ENCODE data around the gene LACTB. TPM values are rescaled to one million over a fixed set of nuclear protein-coding genes. Genes with fewer than 3 reads are reported as not detected.

The LACTB gene
- polyA plus RNA-seq, 1 donor from 2014 or later = 24.3 TPM

DNA sequence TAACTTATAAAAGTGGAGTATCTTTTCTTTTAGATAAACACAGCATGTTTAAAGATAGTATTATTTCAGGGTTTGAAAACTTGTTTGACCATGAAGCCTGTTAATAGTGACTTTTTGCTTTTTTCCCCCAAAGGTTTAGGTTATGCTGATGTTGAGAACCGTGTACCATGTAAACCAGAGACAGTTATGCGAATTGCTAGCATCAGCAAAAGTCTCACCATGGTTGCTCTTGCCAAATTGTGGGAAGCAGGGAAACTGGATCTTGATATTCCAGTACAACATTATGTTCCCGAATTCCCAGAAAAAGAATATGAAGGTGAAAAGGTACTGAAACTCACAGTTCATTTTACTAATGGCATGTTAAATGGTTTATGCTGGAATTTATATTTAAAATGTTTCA is 5.1 kb downstream of the LACTB start:
- Histone ChIP-seq H3K36me3 (ENCODE audit: insufficient read depth, low read length) (peaks cover 4% of the 10 kb centered on the region), H3K9me3 (ENCODE audit: low read length) (no peaks in the 10 kb centered on the region), H3K27me3 (ENCODE audit: insufficient read depth, low read depth, low read length) (no peaks in the 10 kb centered on the region), H3K4me3 (ENCODE audit: low read length) (no peak overlapping the region), H3K27ac (ENCODE audit: low read length) (no peak overlapping the region), H3K9me2 (ENCODE audit: insufficient read depth, low read length) (no peaks in the 10 kb centered on the region), H3K4me2 (ENCODE audit: low read length) (no peak overlapping the region), H3K79me2 (replicated peaks; ENCODE audit: insufficient read depth, low read length) (no peaks in the 10 kb centered on the region), H3K9ac (ENCODE audit: low read length) (no peak overlapping the region), H4K20me1 (ENCODE audit: insufficient read depth) (no peaks in the 10 kb centered on the region), H2AFZ (ENCODE audit: low read depth, low read length) (no peak overlapping the region), H3F3A (ENCODE audit: insufficient read depth, low read length, poor library complexity, severe bottlenecking) (no peaks in the 10 kb centered on the region)
- no peak for TF ChIP-seq TAF1 (IDR thresholded peaks at IDR 0.05; ENCODE audit: low read depth)
- TF ChIP-seq REST (IDR thresholded peaks at IDR 0.05; ENCODE audit: borderline replicate concordance) = no peak
- TF ChIP-seq POLR2AphosphoS5 (IDR thresholded peaks at IDR 0.05) = no peak
- no peak for TF ChIP-seq EP300 (conservative IDR thresholded peaks at IDR 0.05; ENCODE audit: poor library complexity, severe bottlenecking)
- TF ChIP-seq CTCF (IDR thresholded peaks at IDR 0.05; ENCODE audit: poor library complexity, severe bottlenecking) = no peak
- no peak for TF ChIP-seq SMC3 (conservative IDR thresholded peaks at IDR 0.05; ENCODE audit: poor library complexity)
- TF ChIP-seq EZH2 (IDR thresholded peaks at IDR 0.05; ENCODE audit: borderline replicate concordance, insufficient read depth, low read length, poor library complexity, severe bottlenecking) = no peak
- TF ChIP-seq RAD21 (conservative IDR thresholded peaks at IDR 0.05) = no peak
- no peak for TF ChIP-seq MXI1 (conservative IDR thresholded peaks at IDR 0.05; ENCODE audit: poor library complexity, severe bottlenecking)

- H4K20me1 ChIP-seq (ENCODE audit: insufficient read depth) = no peaks in the 10 kb centered on the region
- H3K9ac ChIP-seq (ENCODE audit: low read length) = no peak overlapping the region
- no peak overlapping the region for H2AFZ ChIP-seq (ENCODE audit: low read depth, low read length)
- H3K27ac ChIP-seq (ENCODE audit: low read length) = no peak overlapping the region
- H3K79me2 ChIP-seq (replicated peaks; ENCODE audit: insufficient read depth, low read length) = no peaks in the 10 kb centered on the region
- H3K4me3 ChIP-seq (ENCODE audit: low read length) = no peak overlapping the region
- TF ChIP-seq EZH2 (IDR thresholded peaks at IDR 0.05; ENCODE audit: borderline replicate concordance, insufficient read depth, low read length, poor library complexity, severe bottlenecking) (no peak), CTCF (IDR thresholded peaks at IDR 0.05; ENCODE audit: poor library complexity, severe bottlenecking) (no peak), TAF1 (IDR thresholded peaks at IDR 0.05; ENCODE audit: low read depth) (no peak), RAD21 (conservative IDR thresholded peaks at IDR 0.05) (no peak), MXI1 (conservative IDR thresholded peaks at IDR 0.05; ENCODE audit: poor library complexity, severe bottlenecking) (no peak), REST (IDR thresholded peaks at IDR 0.05; ENCODE audit: borderline replicate concordance) (no peak), EP300 (conservative IDR thresholded peaks at IDR 0.05; ENCODE audit: poor library complexity, severe bottlenecking) (no peak), SMC3 (conservative IDR thresholded peaks at IDR 0.05; ENCODE audit: poor library complexity) (no peak), POLR2AphosphoS5 (IDR thresholded peaks at IDR 0.05) (no peak)
- no peaks in the 10 kb centered on the region for H3K9me3 ChIP-seq (ENCODE audit: low read length)
- H3F3A ChIP-seq (ENCODE audit: insufficient read depth, low read length, poor library complexity, severe bottlenecking) = no peaks in the 10 kb centered on the region
- H3K36me3 ChIP-seq (ENCODE audit: insufficient read depth, low read length) = peaks cover 4% of the 10 kb centered on the region
- H3K27me3 ChIP-seq (ENCODE audit: insufficient read depth, low read depth, low read length) = no peaks in the 10 kb centered on the region
- no peaks in the 10 kb centered on the region for H3K9me2 ChIP-seq (ENCODE audit: insufficient read depth, low read length)
- H3K4me2 ChIP-seq (ENCODE audit: low read length) = no peak overlapping the region
These were observed 12.1 kb downstream of the LACTB start for GRCh38 chr15:63133786-63134185.
